Natural killer cell (primary cell): ENCODE measurements around the gene RNF181. TPM values are rescaled to one million over a fixed set of nuclear protein-coding genes. Genes with fewer than 3 reads are reported as not detected.

Experiments used
- ATAC-seq, 3 donors: fragments of 150-1000 bp in 2 of 3; fragments of 200-7000 bp in 1 of 3; cut with Tn5 transposase; 1 replicate in 1 of 3; 2 replicates in 2 of 3; pipeline ENCODE4 v1.10.0; 2021; ENCODE audit warnings: mild to moderate bottlenecking in 2 of 3, moderate library complexity in 2 of 3
- DNase-seq, 2 donors: peaks; one replicate each; pipeline versions ENCODE4 v3.0.0 to v3.0.0-alpha.2; 2013 to 2021; ENCODE audit warnings: mixed read lengths in 1 of 2
- H3K27ac ChIP-seq: one replicate; pipeline ENCODE4 v1.5.1; 2013; ENCODE audit warnings: mild to moderate bottlenecking, low read length
- H3K27me3 ChIP-seq: one replicate; pipeline ENCODE4 v1.6.1; 2013; ENCODE audit warnings: low read length; ENCODE audit not compliant: control insufficient read depth, insufficient read depth
- H3K36me3 ChIP-seq: one replicate; pipeline ENCODE4 v1.6.1; 2013; ENCODE audit warnings: low read length; ENCODE audit not compliant: control insufficient read depth, insufficient read depth
- H3K4me1 ChIP-seq: one replicate; pipeline ENCODE4 v1.6.1; 2013; ENCODE audit warnings: low read length; ENCODE audit not compliant: control insufficient read depth, insufficient read depth
- H3K4me3 ChIP-seq: one replicate; pipeline ENCODE4 v1.5.1; 2013; ENCODE audit warnings: low read length
- H3K9me3 ChIP-seq: one replicate; pipeline ENCODE4 v1.6.1; 2013; ENCODE audit warnings: low read length; ENCODE audit not compliant: control insufficient read depth, insufficient read depth
- H3K27ac Mint-ChIP-seq, 2 donors: one replicate each; pipeline ENCODE4 v1.8.0; 2022; ENCODE audit warnings: mild to moderate bottlenecking in 2 of 2, mixed read lengths in 2 of 2, moderate library complexity in 1 of 2
- H3K27me3 Mint-ChIP-seq, 2 donors: one replicate each; pipeline ENCODE4 v1.8.0; 2022; ENCODE audit warnings: low read depth in 2 of 2, mixed read lengths in 2 of 2
- H3K36me3 Mint-ChIP-seq: one replicate; pipeline ENCODE4 v1.8.0; 2022; ENCODE audit warnings: mixed read lengths
- H3K4me1 Mint-ChIP-seq, 2 donors: one replicate each; pipeline ENCODE4 v1.8.0; 2022; ENCODE audit warnings: mixed read lengths in 2 of 2
- H3K4me3 Mint-ChIP-seq: one replicate; pipeline ENCODE4 v1.8.0; 2022; ENCODE audit warnings: mild to moderate bottlenecking, moderate library complexity, mixed read lengths
- H3K9me3 Mint-ChIP-seq, 2 donors: one replicate each; pipeline ENCODE4 v1.8.0; 2022; ENCODE audit warnings: mixed read lengths in 2 of 2
- WGBS: methylation state at CpG from one replicate; pipeline ENCODE4 v1.1.7; 2013; ENCODE audit warnings: missing lambda C conversion rate; ENCODE audit not compliant: insufficient coverage; 5-methylcytosine and 5-hydroxymethylcytosine counted together
- intact Hi-C: fragments of 100-400 bp; cut with micrococcal nuclease; formaldehyde crosslinking; loops from one replicate; pipeline ENCODE4 v1.14.2; 2022
- total RNA-seq, 4 donors: library from RNA; stranded (reverse); fragments of 120-200 nt in 1 of 4; gene quantifications; one replicate each; pipeline versions ENCODE4 v1.2.3 to v1.2.4, GENCODE V29; 2013 to 2022
- TF ChIP-seq, protein P1 (sequence below): fragments of 200-600 bp; IDR thresholded peaks from one replicate; pipeline ENCODE4 v1.8.0; 2022; ENCODE audit warnings: antibody characterized with exemption

The RNF181 gene
- total RNA-seq, 3 donors from 2014 or later (not counting 1 experiment from before 2014, with no cell fraction given): 65.0 to 75.0 (median 66.7) TPM

DNA sequence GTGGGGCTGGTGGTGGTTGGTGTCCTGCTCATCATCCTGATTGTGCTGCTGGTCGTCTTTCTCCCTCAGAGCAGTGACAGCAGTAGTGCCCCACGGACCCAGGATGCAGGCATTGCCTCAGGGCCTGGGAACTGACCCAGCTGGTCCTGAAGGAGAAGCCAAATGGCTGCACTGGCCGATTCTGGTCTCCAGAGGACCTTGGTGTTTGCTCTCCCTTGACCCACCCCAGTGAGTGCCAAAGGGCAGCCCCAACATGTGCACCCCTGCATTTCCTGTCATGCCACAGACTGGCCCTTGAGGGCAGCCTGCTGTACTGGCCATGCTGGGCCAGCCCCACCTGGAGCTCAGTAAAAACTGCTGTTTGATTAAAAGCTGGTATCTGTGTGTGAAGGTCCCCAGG lies 2.5 kb upstream of the RNF181 start:
- H3K9me3 Mint-ChIP-seq: no peaks in the 10 kb centered on the region
- Histone ChIP-seq H3K4me3 (no peak overlapping the region), H3K4me1 (peaks cover 31% of the 10 kb centered on the region), H3K27me3 (no peaks in the 10 kb centered on the region), H3K36me3 (peaks cover 8% of the 10 kb centered on the region), H3K27ac (no peak overlapping the region), H3K9me3 (no peaks in the 10 kb centered on the region)
- TF ChIP-seq, protein P1, sequence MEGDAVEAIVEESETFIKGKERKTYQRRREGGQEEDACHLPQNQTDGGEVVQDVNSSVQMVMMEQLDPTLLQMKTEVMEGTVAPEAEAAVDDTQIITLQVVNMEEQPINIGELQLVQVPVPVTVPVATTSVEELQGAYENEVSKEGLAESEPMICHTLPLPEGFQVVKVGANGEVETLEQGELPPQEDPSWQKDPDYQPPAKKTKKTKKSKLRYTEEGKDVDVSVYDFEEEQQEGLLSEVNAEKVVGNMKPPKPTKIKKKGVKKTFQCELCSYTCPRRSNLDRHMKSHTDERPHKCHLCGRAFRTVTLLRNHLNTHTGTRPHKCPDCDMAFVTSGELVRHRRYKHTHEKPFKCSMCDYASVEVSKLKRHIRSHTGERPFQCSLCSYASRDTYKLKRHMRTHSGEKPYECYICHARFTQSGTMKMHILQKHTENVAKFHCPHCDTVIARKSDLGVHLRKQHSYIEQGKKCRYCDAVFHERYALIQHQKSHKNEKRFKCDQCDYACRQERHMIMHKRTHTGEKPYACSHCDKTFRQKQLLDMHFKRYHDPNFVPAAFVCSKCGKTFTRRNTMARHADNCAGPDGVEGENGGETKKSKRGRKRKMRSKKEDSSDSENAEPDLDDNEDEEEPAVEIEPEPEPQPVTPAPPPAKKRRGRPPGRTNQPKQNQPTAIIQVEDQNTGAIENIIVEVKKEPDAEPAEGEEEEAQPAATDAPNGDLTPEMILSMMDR: no peak
- H3K27me3 Mint-ChIP-seq: no peaks in the 10 kb centered on the region
- H3K4me1 Mint-ChIP-seq: peaks cover 35 to 47% of the 10 kb centered on the region in 2 donors
- peak overlapping the region in 1 of 2 donors; percentile 60 for H3K27ac Mint-ChIP-seq
- no peak for DNase-seq
- intact Hi-C loops: no loop called here
- no peaks in the 10 kb centered on the region for H3K36me3 Mint-ChIP-seq
- peak overlapping the region; percentile 58 for H3K4me3 Mint-ChIP-seq
- WGBS: 80% methylated on average over 3 of the region's 3 CpGs
- no peak for ATAC-seq

DNA sequence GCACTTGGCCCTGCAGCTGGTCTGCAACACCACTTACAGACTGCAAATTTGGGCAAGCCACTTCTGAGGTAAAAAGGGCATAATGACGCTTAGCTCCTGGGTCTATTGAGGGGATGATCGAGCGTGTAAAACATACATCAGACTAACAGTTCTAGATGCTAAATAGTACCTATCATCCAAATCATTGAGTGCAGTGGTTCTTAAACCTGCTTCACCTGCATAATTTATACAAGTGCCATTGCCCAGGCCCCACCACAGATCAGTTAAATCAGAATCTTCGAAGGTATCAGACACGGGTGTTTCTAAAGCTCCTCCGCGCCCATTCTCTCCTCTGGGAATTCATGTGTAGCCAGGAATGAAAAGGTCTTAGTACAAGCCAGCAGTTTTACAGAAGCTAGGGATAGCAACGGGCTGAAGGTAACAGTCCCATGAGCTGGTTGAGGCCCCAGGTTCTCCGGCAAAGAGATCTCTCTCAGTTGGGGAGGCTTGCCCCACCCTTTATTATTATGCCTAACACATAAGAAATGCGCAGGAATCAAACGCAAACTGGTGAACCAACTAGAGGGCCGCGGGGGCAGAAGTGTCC lies 737 bp upstream of the RNF181 start:
- H3K36me3 Mint-ChIP-seq: no peaks in the 10 kb centered on the region

DNA sequence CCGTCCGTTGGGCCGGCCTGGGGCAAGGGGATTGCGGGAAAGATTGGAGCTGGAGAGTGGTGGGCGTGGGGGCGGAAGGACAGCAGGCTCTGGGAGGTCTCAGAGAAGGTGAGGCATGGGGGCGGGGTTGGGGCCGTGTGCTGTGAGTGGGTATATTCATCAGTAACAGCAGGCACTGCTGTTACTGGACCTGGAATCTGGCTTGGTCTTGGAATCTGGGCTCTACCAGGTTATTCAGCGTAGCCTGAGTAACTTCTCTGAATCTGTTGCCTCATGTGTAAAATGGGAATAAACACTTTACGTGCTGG lies 435 bp downstream of the RNF181 start:
- Histone ChIP-seq H3K9me3 (no peaks in the 10 kb centered on the region), H3K4me3 (peak overlapping the region; percentile 92), H3K4me1 (peaks cover 25% of the 10 kb centered on the region), H3K36me3 (peaks cover 18% of the 10 kb centered on the region), H3K27me3 (no peaks in the 10 kb centered on the region), H3K27ac (peak overlapping the region; percentile 82)
- TF ChIP-seq, protein P1: no peak
- peaks cover 31 to 33% of the 10 kb centered on the region in 2 donors for H3K4me1 Mint-ChIP-seq
- peak overlapping the region; percentile 96 to 98 for H3K27ac Mint-ChIP-seq
- H3K4me3 Mint-ChIP-seq: peak overlapping the region; percentile 99
- H3K27me3 Mint-ChIP-seq: no peaks in the 10 kb centered on the region
- intact Hi-C loops: no loop called here
- H3K36me3 Mint-ChIP-seq: no peaks in the 10 kb centered on the region
- 4% methylated on average over 10 of the region's 10 CpGs for WGBS
- DNase-seq (no peak), ATAC-seq (no peak)
- H3K9me3 Mint-ChIP-seq: no peaks in the 10 kb centered on the region

More for the DNA sequence above, 737 bp upstream of the RNF181 start:
- Histone ChIP-seq H3K4me1 (peaks cover 27% of the 10 kb centered on the region), H3K9me3 (no peaks in the 10 kb centered on the region), H3K27ac (peak overlapping the region; percentile 82), H3K36me3 (peaks cover 18% of the 10 kb centered on the region), H3K27me3 (no peaks in the 10 kb centered on the region), H3K4me3 (peak overlapping the region; percentile 92)
- Mint-ChIP-seq H3K4me1 (peaks cover 31 to 38% of the 10 kb centered on the region in 2 donors), H3K4me3 (peak overlapping the region; percentile 99), H3K9me3 (no peaks in the 10 kb centered on the region), H3K27me3 (no peaks in the 10 kb centered on the region), H3K27ac (peak overlapping the region; percentile 96 to 98)
- intact Hi-C loops: no loop called here
- DNase-seq (no peak), ATAC-seq (no peak)
- TF ChIP-seq, protein P1: no peak
- WGBS: 27% methylated on average over 13 of the region's 13 CpGs
